ENCODE results near the gene SPRTN. TPM values are rescaled to one million over a fixed set of nuclear protein-coding genes. Genes with fewer than 3 reads are reported as not detected.

SPRTN gene
- polyA plus RNA-seq, 1 donor from 2014 or later = 11.8 TPM

DNA sequence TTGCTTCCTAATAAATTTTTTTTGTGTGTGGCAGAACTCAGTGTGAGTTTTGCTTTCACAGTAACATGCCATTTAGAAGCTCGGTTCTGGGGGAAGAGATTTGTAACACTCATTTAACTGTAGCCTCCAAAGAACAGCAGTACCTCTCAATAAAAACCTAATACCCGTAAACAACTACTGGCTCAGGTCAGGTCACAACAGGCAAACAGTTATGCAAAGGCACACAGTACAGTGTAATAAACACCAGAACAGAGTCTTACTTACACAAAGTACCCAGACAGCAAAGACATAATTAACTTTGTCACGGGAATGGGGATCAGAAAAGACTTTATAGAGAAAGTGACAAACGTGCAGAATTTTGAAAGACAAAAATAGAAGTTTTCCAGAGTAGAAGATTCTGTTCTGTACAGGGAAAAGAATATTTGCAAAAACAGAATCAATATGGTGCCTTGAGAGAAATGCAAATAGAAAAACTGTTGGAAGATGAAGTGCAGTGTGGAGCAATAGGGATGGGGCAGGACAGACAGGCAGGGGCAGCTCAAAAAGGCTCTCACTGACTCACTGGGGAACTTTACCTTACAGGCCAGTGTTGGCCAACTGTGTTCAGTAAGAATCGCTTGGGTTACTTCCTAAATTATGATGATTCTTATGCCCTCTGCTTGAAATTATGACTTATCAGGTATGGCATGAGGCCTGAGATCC lies 45.2 kb downstream of the SPRTN start:
- TF ChIP-seq TAF1 (IDR thresholded peaks at IDR 0.05; ENCODE audit: low read depth) = no peak
- no peak for TF ChIP-seq REST (IDR thresholded peaks at IDR 0.05; ENCODE audit: borderline replicate concordance)
- TF ChIP-seq CTCF (IDR thresholded peaks at IDR 0.05; ENCODE audit: poor library complexity, severe bottlenecking) = no peak
- TF ChIP-seq EZH2 (IDR thresholded peaks at IDR 0.05; ENCODE audit: borderline replicate concordance, insufficient read depth, low read length, poor library complexity, severe bottlenecking) = no peak
- no peak for TF ChIP-seq SMC3 (conservative IDR thresholded peaks at IDR 0.05; ENCODE audit: poor library complexity)
- no peak for TF ChIP-seq POLR2AphosphoS5 (IDR thresholded peaks at IDR 0.05)
- no peaks in the 10 kb centered on the region for H4K20me1 ChIP-seq (ENCODE audit: insufficient read depth)

DNA sequence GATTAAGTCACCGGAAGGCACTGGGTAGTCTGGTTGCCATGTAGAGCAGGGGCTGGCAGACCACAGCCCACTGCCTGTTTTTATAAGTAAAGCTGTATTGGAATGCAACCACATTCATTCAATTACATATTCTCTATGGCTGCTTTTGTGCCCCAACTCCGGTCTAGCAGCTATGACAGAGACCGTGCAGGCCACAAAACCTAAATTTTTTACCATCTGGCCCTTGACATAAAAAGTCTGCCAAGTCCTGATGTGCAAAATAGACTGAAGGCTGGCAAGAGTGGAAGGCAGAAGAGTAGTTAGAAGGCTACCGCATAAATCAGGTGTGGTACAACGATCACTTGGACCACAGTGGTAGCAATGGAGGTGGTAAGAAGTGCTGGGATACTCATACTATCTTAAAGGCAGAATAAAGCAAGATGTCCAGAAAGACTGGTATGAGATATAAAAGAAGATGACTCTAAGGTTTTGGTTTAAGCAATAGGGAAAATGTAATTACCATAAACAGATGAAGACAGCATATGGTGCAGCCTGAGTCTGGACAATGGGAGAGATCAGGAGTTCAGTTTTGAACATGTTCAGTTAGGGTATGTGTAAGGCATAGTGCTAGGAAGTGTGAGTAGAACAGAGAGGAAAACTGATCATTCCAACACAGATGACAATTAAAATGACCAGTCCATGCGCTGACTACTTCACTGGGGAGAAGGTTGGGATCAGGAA lies 46.8 kb downstream of the SPRTN start:
- Histone ChIP-seq H4K20me1 (ENCODE audit: insufficient read depth) (no peaks in the 10 kb centered on the region), H2AFZ (ENCODE audit: low read depth, low read length) (no peak overlapping the region), H3F3A (ENCODE audit: insufficient read depth, low read length, poor library complexity, severe bottlenecking) (no peaks in the 10 kb centered on the region), H3K4me3 (ENCODE audit: low read length) (no peak overlapping the region), H3K36me3 (ENCODE audit: insufficient read depth, low read length) (no peaks in the 10 kb centered on the region), H3K9me2 (ENCODE audit: insufficient read depth, low read length) (no peaks in the 10 kb centered on the region), H3K9me3 (ENCODE audit: low read length) (no peaks in the 10 kb centered on the region), H3K27ac (ENCODE audit: low read length) (no peak overlapping the region), H3K79me2 (replicated peaks; ENCODE audit: insufficient read depth, low read length) (peaks cover under 1% of the 10 kb centered on the region), H3K4me2 (ENCODE audit: low read length) (no peak overlapping the region), H3K9ac (ENCODE audit: low read length) (no peak overlapping the region), H3K27me3 (ENCODE audit: insufficient read depth, low read depth, low read length) (no peaks in the 10 kb centered on the region)
- TF ChIP-seq RAD21 (conservative IDR thresholded peaks at IDR 0.05) (no peak), REST (IDR thresholded peaks at IDR 0.05; ENCODE audit: borderline replicate concordance) (no peak), MXI1 (conservative IDR thresholded peaks at IDR 0.05; ENCODE audit: poor library complexity, severe bottlenecking) (no peak), CTCF (IDR thresholded peaks at IDR 0.05; ENCODE audit: poor library complexity, severe bottlenecking) (no peak), EP300 (conservative IDR thresholded peaks at IDR 0.05; ENCODE audit: poor library complexity, severe bottlenecking) (no peak), POLR2AphosphoS5 (IDR thresholded peaks at IDR 0.05) (no peak), TAF1 (IDR thresholded peaks at IDR 0.05; ENCODE audit: low read depth) (no peak), EZH2 (IDR thresholded peaks at IDR 0.05; ENCODE audit: borderline replicate concordance, insufficient read depth, low read length, poor library complexity, severe bottlenecking) (no peak), SMC3 (conservative IDR thresholded peaks at IDR 0.05; ENCODE audit: poor library complexity) (no peak)

More for the DNA sequence above, 45.2 kb downstream of the SPRTN start:
- Histone ChIP-seq H3F3A (ENCODE audit: insufficient read depth, low read length, poor library complexity, severe bottlenecking) (no peaks in the 10 kb centered on the region), H3K4me3 (ENCODE audit: low read length) (no peak overlapping the region), H3K9me2 (ENCODE audit: insufficient read depth, low read length) (no peaks in the 10 kb centered on the region), H3K79me2 (replicated peaks; ENCODE audit: insufficient read depth, low read length) (no peaks in the 10 kb centered on the region), H3K9me3 (ENCODE audit: low read length) (no peaks in the 10 kb centered on the region), H3K4me2 (ENCODE audit: low read length) (no peak overlapping the region), H2AFZ (ENCODE audit: low read depth, low read length) (no peak overlapping the region), H3K36me3 (ENCODE audit: insufficient read depth, low read length) (no peaks in the 10 kb centered on the region), H3K27me3 (ENCODE audit: insufficient read depth, low read depth, low read length) (no peaks in the 10 kb centered on the region), H3K9ac (ENCODE audit: low read length) (no peak overlapping the region), H3K27ac (ENCODE audit: low read length) (no peak overlapping the region)

All from neural cell (in vitro differentiated cells).